Gastroesophageal sphincter (tissue), 4 donors: ENCODE data around the gene CHTOP. TPM values are rescaled to one million over a fixed set of nuclear protein-coding genes. Genes with fewer than 3 reads are reported as not detected.

ENCODE experiments used
- ATAC-seq: fragments of 150-250 bp; one replicate; pipeline ENCODE4 v1.9.1; 2016; ENCODE audit warnings: mild to moderate bottlenecking, moderate library complexity
- H3K27ac ChIP-seq, 4 donors: fragments of 200-600 bp; sonication (generic) in 3 of 4; 1 replicate in 3 of 4; 2 replicates in 1 of 4; pipeline ENCODE4 v1.5.1; 2016 to 2019
- H3K27me3 ChIP-seq: fragments of 200-600 bp; sonication (generic); one replicate; pipeline ENCODE4 v1.5.1; 2019
- H3K36me3 ChIP-seq, 2 donors: fragments of 200-600 bp; sonication (generic); one replicate each; pipeline ENCODE4 v1.5.1; 2019; ENCODE audit warnings: control low read depth in 1 of 2
- H3K4me1 ChIP-seq, 3 donors: fragments of 200-600 bp; sonication (generic); 1 replicate in 2 of 3; 2 replicates in 1 of 3; pipeline ENCODE4 v1.5.1; 2016 to 2019; ENCODE audit warnings: control low read depth in 2 of 3
- H3K4me3 ChIP-seq, 2 donors: fragments of 200-600 bp; sonication (generic); one replicate each; pipeline ENCODE4 v1.5.1; 2019; ENCODE audit warnings: mild to moderate bottlenecking in 1 of 2, moderate library complexity in 1 of 2
- H3K9me3 ChIP-seq, 3 donors: fragments of 200-600 bp; sonication (generic); one replicate each; pipeline ENCODE4 v1.5.1; 2017 to 2019; ENCODE audit warnings: control low read depth in 2 of 3
- EP300 ChIP-seq: sonication (generic); formaldehyde crosslinking; IDR thresholded peaks from one replicate; pipeline ENCODE4 v1.6.1; 2017; ENCODE audit warnings: antibody characterized with exemption, mild to moderate bottlenecking
- POLR2A ChIP-seq, 2 donors: fragments of 450-650 bp; IDR thresholded peaks; one replicate each; pipeline ENCODE4 v1.6.1; 2017; ENCODE audit warnings: antibody characterized with exemption in 2 of 2, mild to moderate bottlenecking in 2 of 2, moderate library complexity in 1 of 2
- POLR2AphosphoS5 ChIP-seq: sonication (generic); formaldehyde crosslinking; IDR thresholded peaks from one replicate; pipeline ENCODE4 v1.6.1; 2017; ENCODE audit warnings: antibody characterized with exemption
- WGBS, 2 donors: methylation state at CpG; one replicate each; pipeline ENCODE4 v1.1.5; 2018; ENCODE audit warnings: low coverage in 1 of 2; 5-methylcytosine and 5-hydroxymethylcytosine counted together
- total RNA-seq, 4 donors: library from RNA; depleted of rRNA; stranded (reverse); fragments of >200 nt; gene quantifications; one replicate each; pipeline ENCODE4 v1.1.0, GENCODE V29; 2016
- TF ChIP-seq, protein P1 (sequence below), 4 experiments: fragments of 200-600 bp in 2 of 4; fragments of 450-650 bp in 2 of 4; sonication (generic) in 1 of 4; IDR thresholded peaks; one replicate each; pipeline ENCODE4 v1.5.1; 2017 to 2019; ENCODE audit warnings: antibody characterized with exemption in 4 of 4, mild to moderate bottlenecking in 2 of 4, moderate library complexity in 2 of 4

The CHTOP gene
- total RNA-seq, 4 donors from 2014 or later: 33.7 to 57.0 (median 42.2) TPM

DNA sequence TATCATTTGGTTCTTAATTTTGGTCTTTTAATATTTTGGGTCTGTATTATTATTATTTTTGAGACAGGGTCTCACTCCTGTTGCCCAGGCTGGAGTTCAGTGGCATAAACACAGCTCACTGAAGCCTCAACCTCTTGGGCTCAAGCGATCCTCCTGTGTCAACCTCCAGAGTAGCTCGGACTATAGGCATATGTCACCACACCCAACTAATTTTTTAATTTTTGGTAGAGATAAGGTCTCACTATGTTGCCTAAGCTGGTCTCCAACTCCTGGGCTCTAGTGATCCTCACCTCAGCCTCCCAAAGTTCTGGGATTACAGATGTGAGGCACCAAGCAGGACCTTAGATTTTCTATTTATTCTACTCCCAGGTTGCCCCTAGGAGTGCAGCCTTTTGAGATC, 39.6 kb downstream of the CHTOP start:
- no peaks in the 10 kb centered on the region for H3K9me3 ChIP-seq
- H3K4me1 ChIP-seq: peaks cover 4 to 38% (median 5%) of the 10 kb centered on the region in 3 donors
- ATAC-seq: no peak

DNA sequence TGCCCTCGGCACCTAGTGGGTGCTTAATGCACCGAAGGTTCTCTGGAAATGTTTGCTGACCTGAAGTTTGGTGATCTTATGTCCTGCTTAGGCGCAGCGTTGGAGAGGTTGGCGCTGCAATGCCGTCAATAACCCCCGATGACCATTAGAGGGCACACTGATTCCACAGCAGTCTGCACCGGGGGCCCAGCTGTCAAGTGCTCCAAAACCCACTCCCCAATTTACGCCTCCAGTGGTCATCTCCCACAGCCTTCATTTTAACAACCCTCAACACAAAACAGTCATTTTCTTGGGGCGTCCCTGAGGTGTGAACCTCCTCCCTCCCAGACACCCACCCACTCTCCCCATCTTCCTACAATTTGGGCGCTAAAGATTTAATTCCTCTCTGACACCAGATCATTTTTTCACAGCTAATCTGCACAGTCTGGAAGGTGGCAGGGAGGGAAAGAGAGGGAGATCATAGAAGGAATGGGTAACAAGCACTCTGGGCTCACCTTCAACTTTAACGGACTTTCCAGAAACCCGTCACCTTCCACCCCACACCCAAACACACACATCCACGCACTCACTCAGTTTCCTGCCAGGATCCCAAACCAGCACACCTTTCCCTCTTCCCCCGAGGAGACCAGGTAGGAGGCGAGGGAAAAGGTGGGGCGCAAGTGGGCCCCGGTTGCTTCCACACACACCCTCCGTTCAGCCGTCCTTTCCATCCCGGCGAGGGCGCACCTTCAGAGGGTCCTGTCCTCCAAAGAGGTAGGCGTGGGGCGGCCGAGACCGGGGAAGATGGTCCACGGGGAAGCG, 44.1 kb downstream of the CHTOP start:
- 0 to 2% methylated on average over 6 to 12 of the region's 29 CpGs for WGBS, 2 donors
- Histone ChIP-seq H3K36me3 (peaks cover 0 to 8% of the 10 kb centered on the region in 2 donors), H3K27ac (peak overlapping the region in 3 of 4 donors; percentile 73 to 82 (median 76)), H3K27me3 (peaks cover 25% of the 10 kb centered on the region), H3K4me1 (peaks cover 0 to 31% (median 7%) of the 10 kb centered on the region in 3 donors), H3K4me3 (peak overlapping the region; percentile 36 to 72), H3K9me3 (no peaks in the 10 kb centered on the region)
- peak; percentile 52 for ATAC-seq
- TF ChIP-seq, protein P1, sequence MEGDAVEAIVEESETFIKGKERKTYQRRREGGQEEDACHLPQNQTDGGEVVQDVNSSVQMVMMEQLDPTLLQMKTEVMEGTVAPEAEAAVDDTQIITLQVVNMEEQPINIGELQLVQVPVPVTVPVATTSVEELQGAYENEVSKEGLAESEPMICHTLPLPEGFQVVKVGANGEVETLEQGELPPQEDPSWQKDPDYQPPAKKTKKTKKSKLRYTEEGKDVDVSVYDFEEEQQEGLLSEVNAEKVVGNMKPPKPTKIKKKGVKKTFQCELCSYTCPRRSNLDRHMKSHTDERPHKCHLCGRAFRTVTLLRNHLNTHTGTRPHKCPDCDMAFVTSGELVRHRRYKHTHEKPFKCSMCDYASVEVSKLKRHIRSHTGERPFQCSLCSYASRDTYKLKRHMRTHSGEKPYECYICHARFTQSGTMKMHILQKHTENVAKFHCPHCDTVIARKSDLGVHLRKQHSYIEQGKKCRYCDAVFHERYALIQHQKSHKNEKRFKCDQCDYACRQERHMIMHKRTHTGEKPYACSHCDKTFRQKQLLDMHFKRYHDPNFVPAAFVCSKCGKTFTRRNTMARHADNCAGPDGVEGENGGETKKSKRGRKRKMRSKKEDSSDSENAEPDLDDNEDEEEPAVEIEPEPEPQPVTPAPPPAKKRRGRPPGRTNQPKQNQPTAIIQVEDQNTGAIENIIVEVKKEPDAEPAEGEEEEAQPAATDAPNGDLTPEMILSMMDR (IDR thresholded peaks at IDR 0.05): peak in 3 of 4 experiments; percentile 81 to 95 (median 82)
- no peak for TF ChIP-seq POLR2A (IDR thresholded peaks at IDR 0.05)
- no peak for TF ChIP-seq POLR2AphosphoS5
- no peak for TF ChIP-seq EP300

More for the DNA sequence above, 39.6 kb downstream of the CHTOP start:
- WGBS, 2 donors: 74 to 90% methylated on average over 1 to 2 of the region's 2 CpGs
- no peak overlapping the region for H3K27ac ChIP-seq
- TF ChIP-seq POLR2AphosphoS5 (no peak), POLR2A (IDR thresholded peaks at IDR 0.05) (no peak), EP300 (no peak)
- TF ChIP-seq, protein P1 (IDR thresholded peaks at IDR 0.05): no peak
- no peak overlapping the region for H3K4me3 ChIP-seq
- peaks cover 6% of the 10 kb centered on the region for H3K27me3 ChIP-seq
- peaks cover 0 to 9% of the 10 kb centered on the region in 2 donors for H3K36me3 ChIP-seq

DNA sequence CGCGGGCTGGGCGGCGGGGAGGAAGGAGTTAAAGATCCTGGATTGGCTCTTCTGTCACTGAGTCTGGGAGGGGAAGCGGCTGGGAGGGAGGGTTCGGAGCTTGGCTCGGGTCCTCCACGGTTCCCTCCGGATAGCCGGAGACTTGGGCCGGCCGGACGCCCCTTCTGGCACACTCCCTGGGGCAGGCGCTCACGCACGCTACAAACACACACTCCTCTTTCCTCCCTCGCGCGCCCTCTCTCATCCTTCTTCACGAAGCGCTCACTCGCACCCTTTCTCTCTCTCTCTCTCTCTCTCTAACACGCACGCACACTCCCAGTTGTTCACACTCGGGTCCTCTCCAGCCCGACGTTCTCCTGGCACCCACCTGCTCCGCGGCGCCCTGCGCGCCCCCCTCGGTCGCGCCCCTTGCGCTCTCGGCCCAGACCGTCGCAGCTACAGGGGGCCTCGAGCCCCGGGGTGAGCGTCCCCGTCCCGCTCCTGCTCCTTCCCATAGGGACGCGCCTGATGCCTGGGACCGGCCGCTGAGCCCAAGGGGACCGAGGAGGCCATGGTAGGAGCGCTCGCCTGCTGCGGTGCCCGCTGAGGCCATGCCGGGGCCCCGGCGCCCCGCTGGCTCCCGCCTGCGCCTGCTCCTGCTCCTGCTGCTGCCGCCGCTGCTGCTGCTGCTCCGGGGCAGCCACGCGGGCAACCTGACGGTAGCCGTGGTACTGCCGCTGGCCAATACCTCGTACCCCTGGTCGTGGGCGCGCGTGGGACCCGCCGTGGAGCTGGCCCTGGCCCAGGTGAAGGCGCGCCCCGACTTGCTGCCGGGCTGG, 44.9 kb downstream of the CHTOP start, which contains the start of gene NPR1:
NPR1 (plus strand) TSS at position 170 of the 818 bp plus-strand sequence; CDS start at position 591, 421 bp downstream.
- Histone ChIP-seq H3K9me3 (no peaks in the 10 kb centered on the region), H3K36me3 (peaks cover 0 to 15% of the 10 kb centered on the region in 2 donors), H3K27ac (peak within 1 kb of the TSS in 3 of 4 donors; percentile 73 to 82 (median 76)), H3K4me3 (peak within 1 kb of the TSS; percentile 36 to 72), H3K27me3 (peaks cover 25% of the 10 kb centered on the region), H3K4me1 (peaks cover 0 to 31% (median 7%) of the 10 kb centered on the region in 3 donors)
- WGBS, 2 donors: 0% methylated on average over 3 to 13 of the region's 78 CpGs
- peak; percentile 85 for ATAC-seq
- TF ChIP-seq, protein P1 (IDR thresholded peaks at IDR 0.05): no peak
- no peak for TF ChIP-seq POLR2AphosphoS5
- TF ChIP-seq POLR2A (IDR thresholded peaks at IDR 0.05): peak in 1 of 2 donors; percentile 29

DNA sequence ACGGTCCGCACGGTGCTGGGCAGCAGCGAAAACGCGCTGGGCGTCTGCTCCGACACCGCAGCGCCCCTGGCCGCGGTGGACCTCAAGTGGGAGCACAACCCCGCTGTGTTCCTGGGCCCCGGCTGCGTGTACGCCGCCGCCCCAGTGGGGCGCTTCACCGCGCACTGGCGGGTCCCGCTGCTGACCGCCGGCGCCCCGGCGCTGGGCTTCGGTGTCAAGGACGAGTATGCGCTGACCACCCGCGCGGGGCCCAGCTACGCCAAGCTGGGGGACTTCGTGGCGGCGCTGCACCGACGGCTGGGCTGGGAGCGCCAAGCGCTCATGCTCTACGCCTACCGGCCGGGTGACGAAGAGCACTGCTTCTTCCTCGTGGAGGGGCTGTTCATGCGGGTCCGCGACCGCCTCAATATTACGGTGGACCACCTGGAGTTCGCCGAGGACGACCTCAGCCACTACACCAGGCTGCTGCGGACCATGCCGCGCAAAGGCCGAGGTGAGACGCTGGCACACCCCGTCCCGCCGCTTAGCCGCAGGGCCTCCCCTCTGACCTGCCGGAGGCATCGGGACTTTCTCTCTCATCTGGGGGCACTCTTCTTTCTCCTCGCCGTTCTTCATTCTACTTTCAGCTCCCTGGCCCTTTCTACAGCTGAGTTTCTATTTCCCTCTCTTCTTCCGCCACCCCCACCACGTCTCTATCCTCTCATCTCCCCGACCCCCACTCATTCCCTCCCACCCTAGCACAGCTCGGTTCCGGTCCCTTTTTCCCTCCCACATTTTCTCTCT, 45.7 kb downstream of the CHTOP start:
- Histone ChIP-seq H3K27me3 (peaks cover 25% of the 10 kb centered on the region), H3K36me3 (peaks cover 0 to 15% of the 10 kb centered on the region in 2 donors), H3K4me1 (peaks cover 0 to 31% (median 7%) of the 10 kb centered on the region in 3 donors), H3K9me3 (no peaks in the 10 kb centered on the region), H3K4me3 (peak overlapping the region; percentile 36 to 72), H3K27ac (peak overlapping the region in 3 of 4 donors; percentile 73 to 82 (median 76))
- peak; percentile 27 for ATAC-seq
- TF ChIP-seq POLR2AphosphoS5 (no peak), EP300 (no peak), POLR2A (IDR thresholded peaks at IDR 0.05) (no peak)
- TF ChIP-seq, protein P1 (IDR thresholded peaks at IDR 0.05): peak in 3 of 4 experiments; percentile 33 to 41 (median 40)
- 5 to 20% methylated on average over 12 to 18 of the region's 73 CpGs for WGBS, 2 donors
